22Rv1 (cell line): Measurements from ENCODE around the gene MAGI1.
A peak's percentile ranks its signal among the peaks of the same experiment; 100 is the strongest.

Experiments used
- H3K27ac ChIP-seq: fragments of 450-650 bp; 2 replicates; pipeline ENCODE4 v1.5.1; 2017
- ZFX ChIP-seq: fragments of 450-650 bp; IDR thresholded peaks from 2 replicates; pipeline ENCODE4 v1.6.1; 2017; ENCODE audit warnings: antibody characterized with exemption, borderline replicate concordance
- TF ChIP-seq, protein P1 (sequence below): fragments of 450-650 bp; IDR thresholded peaks from 2 replicates; pipeline ENCODE4 v1.5.1; 2017; ENCODE audit warnings: mild to moderate bottlenecking

Gene MAGI1

DNA sequence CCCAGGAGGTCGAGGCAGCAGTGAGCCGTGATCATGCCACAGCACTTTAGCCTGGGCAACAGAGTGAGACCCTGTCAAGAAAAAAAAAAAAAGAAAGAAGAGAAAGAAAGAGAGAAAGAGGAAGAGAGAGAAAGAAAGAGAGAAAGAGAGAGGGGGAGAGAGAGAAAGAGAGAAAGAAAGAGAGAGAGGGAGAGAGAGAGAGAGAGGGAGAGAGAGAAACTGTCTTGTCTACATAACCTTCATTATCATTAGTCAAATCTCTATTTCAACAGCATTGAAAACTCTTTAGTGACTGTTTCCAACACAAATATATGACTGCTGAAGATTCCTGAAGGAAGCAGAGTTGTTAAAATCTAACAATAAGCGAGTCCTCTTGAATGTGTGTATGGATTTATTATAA is 304.3 kb downstream of the MAGI1 start:
- TF ChIP-seq, protein P1, sequence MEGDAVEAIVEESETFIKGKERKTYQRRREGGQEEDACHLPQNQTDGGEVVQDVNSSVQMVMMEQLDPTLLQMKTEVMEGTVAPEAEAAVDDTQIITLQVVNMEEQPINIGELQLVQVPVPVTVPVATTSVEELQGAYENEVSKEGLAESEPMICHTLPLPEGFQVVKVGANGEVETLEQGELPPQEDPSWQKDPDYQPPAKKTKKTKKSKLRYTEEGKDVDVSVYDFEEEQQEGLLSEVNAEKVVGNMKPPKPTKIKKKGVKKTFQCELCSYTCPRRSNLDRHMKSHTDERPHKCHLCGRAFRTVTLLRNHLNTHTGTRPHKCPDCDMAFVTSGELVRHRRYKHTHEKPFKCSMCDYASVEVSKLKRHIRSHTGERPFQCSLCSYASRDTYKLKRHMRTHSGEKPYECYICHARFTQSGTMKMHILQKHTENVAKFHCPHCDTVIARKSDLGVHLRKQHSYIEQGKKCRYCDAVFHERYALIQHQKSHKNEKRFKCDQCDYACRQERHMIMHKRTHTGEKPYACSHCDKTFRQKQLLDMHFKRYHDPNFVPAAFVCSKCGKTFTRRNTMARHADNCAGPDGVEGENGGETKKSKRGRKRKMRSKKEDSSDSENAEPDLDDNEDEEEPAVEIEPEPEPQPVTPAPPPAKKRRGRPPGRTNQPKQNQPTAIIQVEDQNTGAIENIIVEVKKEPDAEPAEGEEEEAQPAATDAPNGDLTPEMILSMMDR, result no peak
- no peak for TF ChIP-seq ZFX
- no peak overlapping the region for H3K27ac ChIP-seq

DNA sequence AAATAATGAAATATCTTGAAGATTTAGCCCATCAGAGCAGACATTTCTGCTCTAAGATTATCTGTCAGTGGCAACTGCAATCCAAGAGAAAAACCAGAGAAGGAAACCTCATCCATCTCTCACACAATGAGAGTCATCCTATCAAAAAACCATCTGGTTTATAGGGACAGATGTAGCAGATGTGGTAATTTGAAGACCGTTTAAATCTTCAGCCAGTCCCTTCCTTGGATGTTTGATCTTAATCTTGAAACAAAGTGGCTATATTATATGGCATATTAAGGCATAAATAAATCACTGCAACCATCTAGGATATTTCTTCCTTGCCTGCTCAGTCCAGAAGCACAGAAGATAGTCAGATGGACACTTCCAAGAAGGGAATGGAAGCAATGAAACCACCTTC is 305.3 kb downstream of the MAGI1 start:
- H3K27ac ChIP-seq, result no peak overlapping the region
- TF ChIP-seq ZFX, result no peak
- TF ChIP-seq, protein P1, result no peak

DNA sequence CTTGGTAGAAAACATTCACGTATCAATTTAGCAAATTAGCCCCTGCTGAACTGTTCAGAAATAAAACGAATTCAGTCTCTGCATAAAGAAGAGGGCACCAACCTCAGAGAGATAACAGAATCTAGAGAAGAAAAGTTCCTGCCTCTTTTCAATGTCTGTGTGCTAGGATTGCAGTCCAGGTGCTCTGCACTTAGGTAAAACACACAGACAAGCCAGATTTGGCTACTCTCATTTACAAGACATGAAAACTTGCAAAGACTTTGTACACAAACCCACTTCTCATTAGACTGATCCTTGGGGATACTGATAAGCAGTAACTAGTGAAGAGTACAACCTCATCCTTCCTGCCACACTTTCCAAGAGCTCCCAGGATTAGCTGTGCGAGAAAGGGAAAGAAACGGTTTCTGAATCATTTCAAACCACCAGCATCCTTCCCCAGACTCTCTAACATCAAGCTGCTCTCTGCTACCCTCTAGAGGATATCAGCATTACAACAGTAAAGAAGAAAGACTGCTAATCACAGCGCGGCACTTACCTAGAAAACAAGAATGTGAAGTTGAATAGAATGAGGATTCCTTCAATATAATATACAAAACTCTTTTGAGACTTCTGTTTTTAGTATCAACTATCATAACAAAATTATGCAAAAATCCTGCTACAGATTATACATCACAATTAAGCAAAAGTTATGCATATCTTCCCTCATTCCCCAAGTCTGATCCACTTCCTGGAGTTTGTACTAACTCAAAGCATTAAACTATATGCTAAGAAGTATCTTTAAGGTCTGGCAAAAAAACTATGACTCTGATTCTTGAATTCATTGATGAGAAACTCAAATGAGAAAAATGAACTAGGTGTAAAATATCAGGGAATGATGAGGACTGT is 306.4 kb downstream of the MAGI1 start:
- no peak overlapping the region for H3K27ac ChIP-seq
- TF ChIP-seq, protein P1, result peak; percentile 93
- no peak for TF ChIP-seq ZFX

DNA sequence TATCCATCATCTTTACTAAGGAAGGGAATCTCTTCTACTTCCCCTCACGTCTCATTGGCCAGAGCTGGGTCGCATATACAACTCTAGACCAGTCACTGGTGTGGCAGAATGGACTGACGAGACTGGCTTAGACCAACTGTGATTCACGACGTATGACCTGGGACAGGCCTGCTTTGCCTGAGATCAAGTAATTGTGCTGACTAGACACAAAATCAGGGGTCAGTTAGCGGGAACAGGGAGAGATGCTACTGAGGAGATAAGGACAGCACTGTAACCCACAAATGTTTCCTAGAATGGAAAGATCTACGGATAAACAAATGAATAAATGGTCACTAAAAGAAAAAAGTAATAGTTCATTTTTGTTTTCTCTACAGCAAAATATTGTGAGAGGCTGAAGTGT is 308.3 kb downstream of the MAGI1 start:
- H3K27ac ChIP-seq, result no peak overlapping the region
- TF ChIP-seq, protein P1, result no peak
- no peak for TF ChIP-seq ZFX

DNA sequence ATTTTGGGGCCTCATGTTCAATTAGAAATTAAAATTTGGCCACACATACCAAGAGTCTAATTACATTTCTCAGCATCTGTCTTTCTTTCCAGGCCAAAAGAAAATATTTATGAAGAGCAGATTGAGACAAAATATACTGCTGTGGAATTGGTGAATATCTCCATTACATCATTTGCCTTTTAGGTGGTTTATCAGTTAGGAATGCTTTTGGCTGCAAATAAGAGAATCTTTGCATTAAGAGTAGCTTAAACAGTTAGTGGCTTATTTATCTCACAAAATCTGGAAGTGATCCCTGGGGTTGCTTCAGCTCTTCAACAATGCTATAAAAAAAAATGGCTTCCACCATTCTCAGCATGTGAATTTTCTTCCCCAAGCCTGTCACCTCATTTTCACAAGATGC is 308.7 kb downstream of the MAGI1 start:
- TF ChIP-seq, protein P1, result no peak
- no peak for TF ChIP-seq ZFX

DNA sequence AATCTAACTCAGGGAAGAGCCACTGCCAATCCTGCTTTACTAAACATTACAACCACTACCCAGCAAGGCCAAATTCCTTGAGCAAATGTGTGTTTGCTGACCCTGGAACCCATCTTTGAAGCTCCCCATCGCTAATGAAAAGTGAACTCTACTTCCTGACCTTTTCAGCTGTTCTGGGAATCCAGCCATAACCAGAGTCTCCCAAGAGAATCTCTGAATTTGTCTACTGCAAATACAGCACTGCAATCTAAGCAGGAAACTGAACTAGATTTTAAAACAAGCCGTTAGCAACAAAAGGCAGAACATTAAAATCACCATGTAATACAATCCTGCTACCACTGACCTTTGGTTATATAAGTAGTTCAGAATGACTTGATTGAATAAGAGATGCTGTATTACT is 309.2 kb downstream of the MAGI1 start:
- no peak overlapping the region for H3K27ac ChIP-seq
- TF ChIP-seq ZFX, result no peak
- TF ChIP-seq, protein P1, result no peak

More for the DNA sequence above, 308.7 kb downstream of the MAGI1 start:
- no peak overlapping the region for H3K27ac ChIP-seq

DNA sequence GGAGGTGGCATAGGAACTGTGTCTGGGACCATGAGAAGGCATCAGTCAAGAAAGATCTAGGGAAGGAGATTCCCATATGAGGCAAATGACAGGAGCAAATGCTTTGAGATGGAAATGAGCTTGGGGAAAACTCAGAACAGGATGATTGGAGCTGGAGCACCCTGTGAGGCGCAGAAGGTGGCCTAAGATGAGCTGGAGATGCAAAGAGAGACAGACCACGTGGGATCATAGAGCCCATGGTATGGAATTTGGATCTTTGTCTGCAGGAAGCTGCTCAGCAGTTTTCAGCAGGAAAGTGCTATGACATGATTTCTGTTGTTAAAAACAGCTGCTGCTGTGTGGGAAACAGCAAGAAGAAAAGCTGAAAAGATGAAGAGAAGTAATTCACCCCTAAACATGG is 310.6 kb downstream of the MAGI1 start:
- no peak overlapping the region for H3K27ac ChIP-seq
- TF ChIP-seq, protein P1, result no peak
- TF ChIP-seq ZFX, result no peak
